Superior temporal gyrus (tissue), 1 donor: ENCODE measurements around the gene AUTS2.
"Not testable (repeated sequence)": the region's sequence is repeated elsewhere in the genome, so short reads cannot be mapped to it uniquely, and the experiment has no call there.

Experiments
- DNase-seq: peaks from one replicate; pipeline ENCODE4 v3.0.0-alpha.2; 2016; ENCODE audit errors: extremely low spot score

AUTS2 gene

GRCh38 chr7:70622936-70623335, 1024.7 kb downstream of the AUTS2 start:
- no peak for DNase-seq

DNA sequence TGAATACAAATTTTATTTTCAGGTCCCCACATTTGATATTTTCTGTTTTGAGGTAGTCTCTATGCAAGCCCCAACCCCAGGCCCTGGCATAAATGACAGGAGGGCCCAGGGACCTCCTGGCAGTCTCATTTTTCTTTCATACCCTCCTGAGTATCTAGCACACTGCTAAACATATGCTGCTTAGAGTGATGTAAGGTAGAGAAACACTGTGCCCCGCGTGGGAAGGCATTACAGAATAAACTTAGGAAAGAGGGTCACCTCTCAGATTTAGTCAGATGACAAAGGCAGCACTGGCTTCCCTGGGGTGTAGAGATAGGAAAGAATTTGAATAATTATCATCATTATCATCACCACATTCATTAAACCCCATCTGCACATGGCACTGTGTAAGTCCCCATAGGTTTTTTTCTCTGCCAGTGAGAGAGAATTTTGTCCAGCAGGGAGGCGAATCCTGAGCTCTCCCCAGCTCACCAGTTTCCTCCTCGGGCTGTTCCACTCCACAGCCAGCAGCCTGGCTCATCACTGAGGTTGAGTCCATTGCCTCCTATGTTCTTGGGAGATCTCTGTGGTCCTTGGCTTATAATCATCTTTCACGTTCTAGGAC, 1026.3 kb downstream of the AUTS2 start:
- no peak for DNase-seq

- no peak for DNase-seq
These were observed 1029.2 kb downstream of the AUTS2 start for GRCh38 chr7:70627461-70627860.

DNA sequence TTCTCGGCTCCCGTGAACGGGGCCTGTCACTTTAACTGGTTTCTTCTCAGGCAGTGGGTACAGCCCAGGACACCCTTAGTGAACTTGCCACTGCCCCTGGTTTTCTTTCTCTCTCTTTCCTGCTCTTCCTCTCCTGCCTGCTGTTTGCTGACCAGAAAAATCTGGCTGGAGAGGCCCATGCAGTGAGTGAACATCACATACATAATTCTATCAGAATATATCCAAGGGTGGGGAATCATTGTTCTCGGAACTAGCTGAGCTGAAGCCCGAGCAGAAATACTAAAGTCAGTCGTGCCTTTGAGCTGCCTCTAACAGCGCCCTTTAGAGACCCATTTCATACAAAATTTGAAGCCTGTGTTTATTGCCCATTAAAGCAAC, 1032.2 kb downstream of the AUTS2 start:
- no peak for DNase-seq

- DNase-seq = no peak
These were observed 1032.7 kb downstream of the AUTS2 start for GRCh38 chr7:70630818-70631457.

GRCh38 chr7:70631718-70632117, 1033.4 kb downstream of the AUTS2 start:
- no peak for DNase-seq

- no peak for DNase-seq
These were observed 1034.1 kb downstream of the AUTS2 start for GRCh38 chr7:70632400-70632799.

GRCh38 chr7:70634071-70634470, 1035.8 kb downstream of the AUTS2 start:
- no peak for DNase-seq

DNA sequence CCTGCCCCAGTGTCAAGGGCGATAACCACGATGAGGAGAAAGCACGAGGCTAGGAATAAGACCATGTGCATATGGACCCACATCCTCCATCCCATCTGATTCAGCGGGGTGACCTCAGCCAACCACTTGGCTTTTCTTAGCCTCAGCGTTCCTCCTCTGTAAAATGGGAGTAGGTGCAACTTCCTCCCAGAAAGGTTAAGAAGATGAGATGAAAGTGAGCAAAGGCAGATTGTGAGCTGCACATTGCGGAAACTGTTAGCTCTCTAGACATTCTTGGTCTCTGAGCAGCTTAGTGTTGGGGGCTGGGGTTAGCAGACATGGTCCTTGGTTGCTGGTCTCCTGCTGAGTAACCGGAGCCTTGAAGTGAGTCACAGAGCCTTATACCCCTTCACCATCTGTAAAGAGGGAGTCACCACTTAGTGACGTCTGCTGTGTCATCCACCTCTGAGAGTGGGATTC, 1036.4 kb downstream of the AUTS2 start:
- no peak for DNase-seq

DNA sequence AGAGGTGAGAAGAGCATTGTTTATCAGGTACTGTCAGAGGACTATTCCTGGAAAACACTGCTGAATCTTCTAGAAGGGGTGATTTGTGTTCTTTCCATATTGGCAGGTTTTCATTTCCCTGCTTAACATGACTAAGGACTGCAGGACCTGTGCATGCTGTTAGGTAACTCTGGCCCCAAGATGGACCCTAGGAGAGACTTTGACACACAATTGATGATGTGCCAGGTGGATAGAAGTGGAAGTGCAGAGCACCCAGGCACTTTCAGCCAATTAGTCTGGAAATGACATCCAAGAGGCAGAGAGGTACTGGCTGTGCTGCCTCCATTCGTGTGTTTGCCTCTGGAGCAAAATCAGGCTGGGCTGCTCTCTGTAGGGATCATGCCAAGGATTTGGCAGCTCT, 1037.4 kb downstream of the AUTS2 start:
- DNase-seq = no peak

DNA sequence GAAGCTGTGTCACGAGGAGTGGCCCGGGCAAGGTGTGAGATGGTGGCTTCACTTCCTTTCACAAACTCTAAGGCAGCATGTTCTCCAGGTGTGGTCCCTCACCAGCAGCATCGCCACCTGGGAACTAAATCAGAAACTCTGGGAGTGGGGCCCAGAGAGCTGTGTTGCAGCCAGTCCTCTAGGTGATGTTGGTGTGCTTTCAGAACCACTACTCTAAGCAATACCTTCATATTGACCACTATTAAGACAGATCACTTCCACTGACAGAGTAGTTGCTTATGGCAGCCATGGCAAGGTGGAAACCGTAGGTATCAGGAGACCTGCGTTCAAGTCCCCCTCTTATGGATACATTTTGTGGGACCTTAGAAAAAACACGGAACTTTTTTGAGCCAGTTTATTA, 1037.9 kb downstream of the AUTS2 start:
- DNase-seq = no peak

DNA sequence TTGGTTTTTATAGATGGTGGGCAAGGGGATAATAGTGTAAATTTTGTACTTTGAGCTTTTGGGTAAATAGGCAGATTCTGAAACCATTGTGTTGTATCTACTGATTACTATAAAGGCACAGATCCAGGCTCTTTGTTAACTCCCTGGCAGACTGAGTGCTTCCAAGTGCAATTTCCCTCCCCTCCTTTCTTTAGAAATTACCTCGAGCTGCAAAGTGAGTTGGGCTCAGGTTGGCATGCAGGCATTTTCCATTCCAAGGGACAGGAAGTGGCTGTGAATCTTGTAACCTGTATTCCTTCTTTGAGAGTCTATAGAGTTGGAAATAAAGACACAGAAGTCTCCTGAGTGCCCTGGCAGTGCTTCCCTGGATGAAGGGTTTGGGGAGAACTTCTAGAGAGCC, 1039.5 kb downstream of the AUTS2 start:
- no peak for DNase-seq

DNA sequence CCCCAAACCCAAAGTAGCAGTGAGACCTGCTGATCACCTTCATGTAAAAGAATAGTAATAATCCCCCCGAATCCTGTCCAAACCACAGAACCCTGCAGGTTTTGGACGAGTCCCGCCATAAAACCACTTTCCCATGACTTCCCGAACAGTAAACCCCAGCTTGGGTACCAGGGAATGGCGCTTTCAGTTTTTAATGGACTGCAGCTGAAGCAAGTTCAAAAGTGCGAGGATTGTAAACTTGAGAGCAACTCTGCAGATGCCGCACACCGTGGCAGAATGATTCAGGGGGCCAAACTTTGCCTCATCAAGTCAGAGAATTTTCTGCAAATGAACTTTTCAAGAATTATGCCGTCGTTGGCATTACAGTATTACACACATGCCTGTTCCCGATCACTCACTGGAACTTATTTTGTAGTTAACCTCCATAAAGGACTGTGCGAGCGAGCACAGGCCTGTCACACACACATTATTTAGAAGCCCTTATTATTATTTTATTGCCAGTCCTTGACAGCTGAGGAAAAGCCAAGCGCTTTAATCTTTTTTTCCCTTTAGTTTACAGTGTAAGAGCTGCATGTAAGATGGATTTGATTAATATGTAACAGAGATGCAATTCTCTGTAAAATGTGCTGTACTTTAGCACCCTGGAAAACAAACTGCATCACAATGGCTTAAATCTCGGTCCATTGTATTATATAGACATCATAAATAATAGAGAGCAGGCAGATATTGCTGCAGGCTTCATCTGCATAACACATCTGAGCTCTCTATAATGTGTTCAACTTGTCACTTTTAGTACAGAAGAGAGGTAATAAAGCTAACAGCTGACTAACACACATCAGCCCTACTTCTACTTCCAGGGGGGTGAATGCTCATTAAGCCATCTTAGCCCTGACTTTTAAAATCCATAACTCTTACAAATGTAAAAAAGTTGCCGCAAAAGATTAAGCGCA, 1040.2 kb downstream of the AUTS2 start:
- no peak for DNase-seq

- DNase-seq = no peak
These were observed 1042.1 kb downstream of the AUTS2 start for GRCh38 chr7:70640266-70640833.

DNA sequence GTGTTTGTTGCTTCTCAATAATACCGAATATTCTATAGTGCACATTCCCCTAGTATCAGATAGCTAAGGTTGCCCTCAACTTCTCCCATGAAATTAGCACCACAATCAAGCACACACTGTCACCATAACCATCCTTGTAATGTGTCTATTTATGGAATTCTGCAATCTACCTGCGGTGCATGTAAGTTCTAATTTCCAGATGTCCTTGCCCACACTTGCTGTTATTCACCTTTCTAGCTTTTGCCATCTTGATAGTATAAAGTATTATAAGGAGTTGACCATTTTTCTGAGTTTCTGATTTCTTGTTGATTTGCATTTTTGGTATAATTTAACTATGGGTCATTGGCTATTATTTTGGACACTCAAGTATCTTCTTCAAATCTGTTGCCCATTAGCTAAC, 1043.6 kb downstream of the AUTS2 start:
- no peak for DNase-seq

GRCh38 chr7:70645279-70645678, 1047.0 kb downstream of the AUTS2 start:
- no peak for DNase-seq

DNA sequence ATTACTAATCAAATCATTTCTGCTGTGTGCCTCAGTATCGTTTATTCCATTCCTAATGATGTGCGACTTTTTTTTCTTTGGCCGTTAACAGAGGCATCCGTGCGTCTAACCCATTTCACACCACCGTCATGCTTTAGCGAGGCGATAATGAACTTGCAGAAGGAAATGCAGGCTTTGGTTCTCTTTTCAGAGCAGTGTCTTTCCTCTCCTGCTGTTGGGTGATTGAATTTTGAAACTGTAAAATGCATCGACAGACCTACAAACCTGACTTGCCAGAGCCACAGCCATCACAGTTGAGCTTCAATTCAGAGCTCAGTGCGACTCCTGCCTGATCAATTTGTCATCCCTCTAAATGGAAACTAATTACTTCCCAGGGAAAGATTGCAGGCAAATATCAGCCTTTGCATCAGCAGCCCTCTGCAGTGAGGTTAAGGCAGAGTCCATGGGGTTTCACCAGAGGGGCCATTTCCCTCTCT, 1047.6 kb downstream of the AUTS2 start:
- no peak for DNase-seq

GRCh38 chr7:70646536-70647248, 1048.4 kb downstream of the AUTS2 start:
- no peak for DNase-seq

GRCh38 chr7:70647801-70648498, 1049.7 kb downstream of the AUTS2 start:
- no peak for DNase-seq

GRCh38 chr7:70648499-70648861, 1050.2 kb downstream of the AUTS2 start:
- DNase-seq = not testable (repeated sequence)

GRCh38 chr7:70649323-70649722, 1051.0 kb downstream of the AUTS2 start:
- no peak for DNase-seq
